H1 (cell line): ENCODE results near the gene IVL. TPM values are rescaled to one million over a fixed set of nuclear protein-coding genes. Genes with fewer than 3 reads are reported as not detected.

Experiments
- CBX8 ChIP-seq: fragments of 300-800, 300-1000 bp; sonication (generic); IDR thresholded peaks from 2 replicates; pipeline ENCODE4 v1.7.1; 2016; ENCODE audit warnings: low read depth, low read length, borderline replicate concordance
- HDAC6 ChIP-seq: IDR thresholded peaks from one replicate; pipeline ENCODE4 v1.7.1; 2012; ENCODE audit warnings: low read depth, mild to moderate bottlenecking, inconsistent platforms, low read length, moderate library complexity
- KDM1A ChIP-seq: fragments of 200-600, 300-600 bp; sonication (generic); IDR thresholded peaks from 2 replicates; pipeline ENCODE4 v1.7.1; 2016; ENCODE audit warnings: mild to moderate bottlenecking, low read length, borderline replicate concordance
- KDM5A ChIP-seq: fragments of 200-600 bp; IDR thresholded peaks from 2 replicates; pipeline ENCODE4 v1.7.1; 2012; ENCODE audit warnings: mild to moderate bottlenecking, low read length, inconsistent platforms, mixed read lengths
- SP1 ChIP-seq: IDR thresholded peaks from 2 replicates; pipeline ENCODE4 v1.6.1; 2011; ENCODE audit warnings: low read depth, low read length
- TAF1 ChIP-seq: IDR thresholded peaks from 2 replicates; pipeline ENCODE4 v1.6.1; 2011; ENCODE audit warnings: mild to moderate bottlenecking, low read depth, low read length
- polyA plus RNA-seq, 7 experiments: library from polyadenylated mRNA; depleted of rRNA in 3 of 7; stranded (reverse) in 5 of 7; unstranded in 2 of 7; fragments of >200 nt in 5 of 7; fragments of 200-250 nt in 2 of 7; gene quantifications; 1 replicate in 5 of 7; 2 replicates in 1 of 7; 4 replicates in 1 of 7; pipeline versions ENCODE4 v1.2.1 to v1.2.3, GENCODE V29; 2011 to 2013; ENCODE audit warnings: missing spikeins in 2 of 7, mixed read lengths in 2 of 7
- total RNA-seq: library from RNA; stranded (reverse); fragmentation: NEBNext Ultra II Directional; extraction: Animal tissue kit (Norgen Biotek cat#: 25700); gene quantifications from 2 replicates; pipeline ENCODE4 v1.2.1, GENCODE V29; 2021

Gene IVL
- total and polyA plus RNA-seq, 2 of the 8 experiments (the other 6 are each of a cell fraction or from before 2014, with no cell fraction given), result not detected

DNA sequence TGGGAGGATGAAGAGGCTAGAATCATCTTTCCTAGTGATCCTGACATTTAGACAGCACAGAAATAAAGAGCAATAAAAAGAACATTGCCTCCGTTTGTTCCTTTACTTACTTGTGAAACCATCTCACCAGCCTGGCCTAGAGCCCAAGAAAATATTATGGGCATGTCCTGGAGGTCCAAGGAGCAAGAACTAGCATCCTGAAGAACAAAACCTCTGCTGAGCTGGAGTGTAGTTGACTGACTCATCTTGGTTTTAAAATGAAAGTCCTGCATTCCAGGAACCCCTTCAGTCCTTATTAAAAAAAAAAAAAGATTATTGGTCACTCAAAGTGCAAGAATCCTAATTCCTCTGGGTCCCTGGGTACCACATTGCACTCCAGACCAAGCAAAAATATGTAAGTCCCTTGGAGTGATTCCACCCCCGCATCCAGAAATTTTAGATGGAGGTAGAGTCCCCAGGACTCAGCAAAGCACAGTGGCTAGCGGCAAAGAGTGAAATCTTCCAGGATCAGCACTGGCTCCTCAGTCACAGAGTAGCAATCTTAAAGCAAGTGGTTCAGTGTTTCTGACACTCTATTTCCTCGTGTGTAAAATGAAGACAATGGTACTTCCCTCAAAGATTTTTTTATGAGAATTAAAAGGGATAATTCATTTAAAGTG is 23.3 kb upstream of the IVL start (continued):
- TF ChIP-seq CBX8, result no peak
- no peak for TF ChIP-seq KDM5A
- TF ChIP-seq TAF1, result no peak
- TF ChIP-seq SP1, result no peak
- TF ChIP-seq HDAC6, result no peak
- TF ChIP-seq KDM1A, result no peak
- TF ChIP-seq, all 59 proteins: peak for 0
